Astrocyte of the spinal cord (primary cell): ENCODE measurements around the gene ANP32B.

Experiments used
- DNase-seq: peaks from one replicate; pipeline ENCODE4 v3.0.0; 2011; ENCODE audit warnings: low read depth, low spot score
- H3K4me3 ChIP-seq: 2 replicates; pipeline ENCODE4 v1.5.1; 2011; ENCODE audit warnings: low read depth, mild to moderate bottlenecking, low read length, moderate library complexity
- CTCF ChIP-seq: IDR thresholded peaks from 2 replicates; pipeline ENCODE4 v1.5.1; 2012; ENCODE audit warnings: low read depth, mild to moderate bottlenecking, low read length, inconsistent platforms
- in situ Hi-C: cut with HindIII; loops from 2 replicates; pipeline ENCODE4 v1.10.0; 2017; ENCODE audit warnings: low sequenced_read_pairs

ANP32B gene

GRCh38 chr9:97983589-97984187, 547 bp downstream of the ANP32B start:
- no peak for TF ChIP-seq CTCF
- H3K4me3 ChIP-seq: peak overlapping the region; percentile 79
- in situ Hi-C loops: no loop called here
- DNase-seq: no peak

DNA sequence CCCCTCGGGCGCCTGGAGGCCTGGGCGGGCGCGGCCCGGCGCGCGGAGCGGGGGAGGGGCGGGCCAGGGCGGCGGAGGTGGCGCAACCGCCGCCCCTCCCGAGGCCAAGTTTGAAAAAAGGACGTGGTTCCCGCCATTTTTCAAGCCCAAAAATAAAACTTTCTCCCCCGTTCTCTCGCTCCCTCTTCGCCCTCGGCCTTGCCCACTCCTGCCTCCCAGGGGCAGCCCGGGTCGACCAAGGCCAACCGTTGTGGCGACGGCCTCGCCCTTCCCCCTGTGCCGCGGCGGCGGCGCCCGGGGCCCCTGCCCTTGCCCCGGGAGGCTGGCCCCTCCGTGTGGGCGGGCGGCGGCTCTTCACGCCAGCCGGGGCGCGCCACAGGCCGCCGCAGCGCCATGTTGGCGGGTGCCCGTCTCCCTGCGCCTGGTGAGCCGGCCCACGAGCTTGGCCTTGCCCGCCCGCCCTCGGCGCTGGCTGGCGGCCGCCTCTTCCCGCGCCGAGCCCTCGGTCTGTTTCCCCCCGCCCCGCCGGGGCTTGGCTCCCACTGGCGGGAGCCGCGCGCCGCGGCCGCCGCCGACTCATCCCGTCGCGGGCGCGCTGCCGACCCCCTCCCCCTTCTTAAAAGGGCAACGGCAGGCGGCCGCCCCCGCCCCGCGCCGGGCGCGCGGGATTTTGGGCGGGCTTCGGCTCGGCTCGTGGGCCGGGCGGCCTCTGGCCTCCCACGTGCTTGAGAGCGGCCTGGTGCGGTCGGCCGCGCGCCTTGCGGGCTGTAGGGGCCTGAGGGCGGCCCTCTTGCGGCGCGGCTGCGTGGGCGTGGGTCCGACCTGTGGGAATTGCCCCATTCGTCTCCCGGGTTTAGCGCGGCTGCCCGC, 1.3 kb downstream of the ANP32B start:
- peak; percentile 83 for DNase-seq
- H3K4me3 ChIP-seq: peak overlapping the region; percentile 79
- no peak for TF ChIP-seq CTCF
- in situ Hi-C loops: no loop called here

DNA sequence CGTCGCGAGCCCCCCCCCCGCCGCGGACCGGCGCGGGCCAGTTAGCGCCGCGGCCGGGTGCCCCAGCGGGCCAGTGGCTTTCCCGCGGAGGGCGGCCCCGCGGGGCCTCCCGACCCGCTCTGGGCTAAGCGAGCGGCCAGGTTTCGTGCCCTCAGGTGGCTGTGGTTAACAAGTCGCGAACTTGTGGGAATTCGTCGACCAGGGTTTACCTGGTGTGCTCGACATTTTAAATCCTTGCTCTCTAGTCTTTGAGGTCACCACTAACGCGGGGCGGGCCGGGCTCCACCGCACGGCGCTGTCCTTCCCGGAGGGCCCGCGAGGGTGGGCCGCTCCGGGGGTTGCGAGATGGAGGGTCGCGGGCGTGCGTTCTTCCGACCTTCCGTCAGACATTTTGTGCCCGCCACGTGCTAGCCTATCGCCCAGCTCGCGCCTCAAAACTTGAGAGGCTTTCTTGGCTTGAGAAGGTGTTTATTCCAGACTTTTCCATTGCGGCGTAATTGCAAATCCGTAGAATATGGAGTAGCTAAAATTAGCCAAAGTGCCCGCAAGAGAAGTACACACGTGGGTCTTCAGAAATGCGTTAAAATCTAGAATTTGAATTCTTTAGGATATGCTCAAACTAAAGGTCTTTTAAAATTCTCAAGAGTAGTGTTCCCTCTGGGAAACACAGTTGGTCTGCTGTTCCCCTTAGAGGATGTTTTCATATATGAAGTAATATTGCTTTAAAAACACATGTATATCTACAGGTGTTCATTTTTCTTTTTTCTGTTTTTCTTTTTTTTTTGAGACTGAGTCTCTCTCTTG, 2.1 kb downstream of the ANP32B start:
- peak; percentile 23 for DNase-seq
- in situ Hi-C loops: no loop called here
- H3K4me3 ChIP-seq: peak overlapping the region; percentile 79
- no peak for TF ChIP-seq CTCF

GRCh38 chr9:97987487-97987886, 4.3 kb downstream of the ANP32B start:
- no peak for DNase-seq
- no peak overlapping the region for H3K4me3 ChIP-seq
- no peak for TF ChIP-seq CTCF
- in situ Hi-C loops: no loop called here

- in situ Hi-C loops: no loop called here
- peak; percentile 72 for DNase-seq
Observed at GRCh38 chr9:97990259-97990658, 7.1 kb downstream of the ANP32B start.

More at GRCh38 chr9:97990259-97990658, 7.1 kb downstream of the ANP32B start:
- TF ChIP-seq CTCF: peak; percentile 39
- H3K4me3 ChIP-seq: no peak overlapping the region
